Activated naive CD8-positive, alpha-beta T cell treated with anti-CD3 and anti-CD28 coated beads, Interleukin-2, amount 50 U/mL, for 24 hours (primary cell): ENCODE measurements around the gene RGR.
A peak's percentile ranks its signal among the peaks of the same experiment; 100 is the strongest.

Source experiments
- ATAC-seq: fragments of 150-1000 bp; cut with Tn5 transposase; one replicate; pipeline ENCODE4 v1.10.0; 2021
- DNase-seq: peaks from one replicate; pipeline ENCODE4 v3.0.0; 2021
- H3K27ac Mint-ChIP-seq: one replicate; pipeline ENCODE4 v1.8.0; 2021; ENCODE audit warnings: mild to moderate bottlenecking, mixed read lengths
- H3K27me3 Mint-ChIP-seq: one replicate; pipeline ENCODE4 v1.8.0; 2021; ENCODE audit warnings: mixed read lengths
- H3K36me3 Mint-ChIP-seq: one replicate; pipeline ENCODE4 v1.8.0; 2021; ENCODE audit warnings: low read depth, mixed read lengths
- H3K4me1 Mint-ChIP-seq: one replicate; pipeline ENCODE4 v1.8.0; 2021; ENCODE audit warnings: mixed read lengths
- H3K4me3 Mint-ChIP-seq: one replicate; pipeline ENCODE4 v1.8.0; 2021; ENCODE audit warnings: mild to moderate bottlenecking, moderate library complexity, mixed read lengths
- H3K9me3 Mint-ChIP-seq: one replicate; pipeline ENCODE4 v1.8.0; 2021; ENCODE audit warnings: mixed read lengths

The RGR gene

GRCh38 chr10:84234479-84234878 is 10.4 kb upstream of the RGR start:
- Mint-ChIP-seq H3K9me3 (no peaks in the 10 kb centered on the region), H3K36me3 (no peaks in the 10 kb centered on the region), H3K4me1 (no peaks in the 10 kb centered on the region), H3K27ac (no peak overlapping the region), H3K27me3 (peaks cover 16% of the 10 kb centered on the region), H3K4me3 (no peak overlapping the region)
- ATAC-seq (no peak), DNase-seq (no peak)

GRCh38 chr10:84235096-84235495 is 9.8 kb upstream of the RGR start:
- H3K36me3 Mint-ChIP-seq: no peaks in the 10 kb centered on the region
- no peak for DNase-seq
- H3K27me3 Mint-ChIP-seq: peaks cover 16% of the 10 kb centered on the region
- ATAC-seq: no peak
- H3K4me3 Mint-ChIP-seq: no peak overlapping the region
- no peaks in the 10 kb centered on the region for H3K4me1 Mint-ChIP-seq
- no peak overlapping the region for H3K27ac Mint-ChIP-seq
- no peaks in the 10 kb centered on the region for H3K9me3 Mint-ChIP-seq

- Mint-ChIP-seq H3K27ac (no peak overlapping the region), H3K9me3 (no peaks in the 10 kb centered on the region), H3K4me3 (no peak overlapping the region), H3K4me1 (no peaks in the 10 kb centered on the region), H3K36me3 (no peaks in the 10 kb centered on the region), H3K27me3 (peaks cover 19% of the 10 kb centered on the region)
- no peak for ATAC-seq
- no peak for DNase-seq
Observed at GRCh38 chr10:84236807-84237198, 8.1 kb upstream of the RGR start.

- H3K4me3 Mint-ChIP-seq: no peak overlapping the region
- H3K4me1 Mint-ChIP-seq: no peaks in the 10 kb centered on the region
- DNase-seq: peak; percentile 13
- peaks cover 19% of the 10 kb centered on the region for H3K27me3 Mint-ChIP-seq
- H3K27ac Mint-ChIP-seq: no peak overlapping the region
- ATAC-seq: no peak
- no peaks in the 10 kb centered on the region for H3K36me3 Mint-ChIP-seq
- no peaks in the 10 kb centered on the region for H3K9me3 Mint-ChIP-seq
Observed at GRCh38 chr10:84237199-84238051, 7.4 kb upstream of the RGR start.

GRCh38 chr10:84238909-84239308 is 5.9 kb upstream of the RGR start:
- ATAC-seq: no peak
- no peak overlapping the region for H3K4me3 Mint-ChIP-seq
- no peak for DNase-seq

GRCh38 chr10:84241185-84241790 is 3.6 kb upstream of the RGR start, which contains the start of gene LRIT1:
LRIT1 (minus strand) TSS chr10:84241546; CDS start chr10:84241439, 107 bp downstream.
- no peak for DNase-seq
- Mint-ChIP-seq H3K27ac (no peak within 1 kb of the TSS), H3K4me3 (no peak within 1 kb of the TSS), H3K9me3 (no peaks in the 10 kb centered on the region), H3K4me1 (no peaks in the 10 kb centered on the region), H3K27me3 (peaks cover 14% of the 10 kb centered on the region), H3K36me3 (no peaks in the 10 kb centered on the region)
- no peak for ATAC-seq

More at GRCh38 chr10:84238909-84239308, 5.9 kb upstream of the RGR start:
- no peaks in the 10 kb centered on the region for H3K4me1 Mint-ChIP-seq
- no peaks in the 10 kb centered on the region for H3K9me3 Mint-ChIP-seq
- no peaks in the 10 kb centered on the region for H3K36me3 Mint-ChIP-seq
- peaks cover 19% of the 10 kb centered on the region for H3K27me3 Mint-ChIP-seq
- no peak overlapping the region for H3K27ac Mint-ChIP-seq

- no peak overlapping the region for H3K4me3 Mint-ChIP-seq
- no peak overlapping the region for H3K27ac Mint-ChIP-seq
- no peaks in the 10 kb centered on the region for H3K4me1 Mint-ChIP-seq
- ATAC-seq (no peak), DNase-seq (no peak)
- no peaks in the 10 kb centered on the region for H3K9me3 Mint-ChIP-seq
- H3K27me3 Mint-ChIP-seq: peaks cover 6% of the 10 kb centered on the region
- H3K36me3 Mint-ChIP-seq: no peaks in the 10 kb centered on the region
Observed at GRCh38 chr10:84243759-84244158, 1.1 kb upstream of the RGR start.

GRCh38 chr10:84247496-84247895 is 2.6 kb downstream of the RGR start:
- no peaks in the 10 kb centered on the region for H3K27me3 Mint-ChIP-seq
- H3K4me1 Mint-ChIP-seq: no peaks in the 10 kb centered on the region
- no peaks in the 10 kb centered on the region for H3K9me3 Mint-ChIP-seq
- H3K27ac Mint-ChIP-seq: no peak overlapping the region
- no peak overlapping the region for H3K4me3 Mint-ChIP-seq
- no peak for DNase-seq
- H3K36me3 Mint-ChIP-seq: no peaks in the 10 kb centered on the region
- ATAC-seq: no peak

- no peak for ATAC-seq
Observed at GRCh38 chr10:84248794-84249193, 3.9 kb downstream of the RGR start.

GRCh38 chr10:84254552-84255478 is 10.0 kb downstream of the RGR start:
- ATAC-seq: no peak
- H3K27ac Mint-ChIP-seq: no peak overlapping the region
- DNase-seq: no peak
- no peaks in the 10 kb centered on the region for H3K36me3 Mint-ChIP-seq
- H3K9me3 Mint-ChIP-seq: no peaks in the 10 kb centered on the region
- no peaks in the 10 kb centered on the region for H3K4me1 Mint-ChIP-seq
- peaks cover 5% of the 10 kb centered on the region for H3K27me3 Mint-ChIP-seq
- H3K4me3 Mint-ChIP-seq: no peak overlapping the region

More at GRCh38 chr10:84248794-84249193, 3.9 kb downstream of the RGR start:
- no peak overlapping the region for H3K27ac Mint-ChIP-seq
- H3K27me3 Mint-ChIP-seq: no peaks in the 10 kb centered on the region
- H3K4me3 Mint-ChIP-seq: no peak overlapping the region
- H3K9me3 Mint-ChIP-seq: no peaks in the 10 kb centered on the region
- no peaks in the 10 kb centered on the region for H3K4me1 Mint-ChIP-seq
- H3K36me3 Mint-ChIP-seq: no peaks in the 10 kb centered on the region
- no peak for DNase-seq

GRCh38 chr10:84256510-84257342 is 11.9 kb downstream of the RGR start:
- Mint-ChIP-seq H3K9me3 (no peaks in the 10 kb centered on the region), H3K27me3 (peaks cover 7% of the 10 kb centered on the region), H3K4me3 (no peak overlapping the region), H3K27ac (no peak overlapping the region), H3K36me3 (no peaks in the 10 kb centered on the region), H3K4me1 (no peaks in the 10 kb centered on the region)
- DNase-seq: peak; percentile 68
- peak; percentile 47 for ATAC-seq

GRCh38 chr10:84257343-84258020 is 12.6 kb downstream of the RGR start:
- ATAC-seq (no peak), DNase-seq (no peak)
- Mint-ChIP-seq H3K36me3 (no peaks in the 10 kb centered on the region), H3K4me3 (no peak overlapping the region), H3K4me1 (no peaks in the 10 kb centered on the region), H3K9me3 (no peaks in the 10 kb centered on the region), H3K27ac (no peak overlapping the region), H3K27me3 (peaks cover 10% of the 10 kb centered on the region)

- no peak for DNase-seq
Observed at GRCh38 chr10:84258034-84258695, 13.3 kb downstream of the RGR start.

More at GRCh38 chr10:84258034-84258695, 13.3 kb downstream of the RGR start:
- no peaks in the 10 kb centered on the region for H3K4me1 Mint-ChIP-seq
- no peak for ATAC-seq
- no peak overlapping the region for H3K27ac Mint-ChIP-seq
- no peaks in the 10 kb centered on the region for H3K36me3 Mint-ChIP-seq
- H3K4me3 Mint-ChIP-seq: no peak overlapping the region
- H3K9me3 Mint-ChIP-seq: no peaks in the 10 kb centered on the region
- H3K27me3 Mint-ChIP-seq: peaks cover 17% of the 10 kb centered on the region
